WERI-Rb-1 (cell line): ENCODE measurements around the gene MASP1.
"Not testable (repeated sequence)": the region's sequence is repeated elsewhere in the genome, so short reads cannot be mapped to it uniquely, and the experiment has no call there.

ENCODE experiments used
- DNase-seq: peaks from one replicate; pipeline ENCODE4 v3.0.0-alpha.2; 2020
- H3K27ac ChIP-seq: fragments of 250-450 bp; sonication (Bioruptor Pico); 2 replicates; pipeline ENCODE4 v1.5.1; 2020; ENCODE audit warnings: mild to moderate bottlenecking, moderate library complexity
- H3K27me3 ChIP-seq: fragments of 250-450 bp; sonication (Bioruptor Pico); 2 replicates; pipeline ENCODE4 v1.5.1; 2021; ENCODE audit warnings: mild to moderate bottlenecking, low read depth, moderate library complexity; ENCODE audit not compliant: insufficient read depth, severe bottlenecking
- H3K36me3 ChIP-seq: fragments of 250-450 bp; sonication (Bioruptor Pico); 2 replicates; pipeline ENCODE4 v1.5.1; 2020; ENCODE audit warnings: mild to moderate bottlenecking, moderate library complexity
- H3K4me3 ChIP-seq: 2 replicates; pipeline ENCODE4 v1.5.1; 2011; ENCODE audit warnings: low read depth, mild to moderate bottlenecking, control low read depth, low read length
- H3K9me3 ChIP-seq: fragments of 250-450 bp; sonication (Bioruptor Pico); 2 replicates; pipeline ENCODE4 v1.5.1; 2021; ENCODE audit warnings: mild to moderate bottlenecking, moderate library complexity; ENCODE audit not compliant: severe bottlenecking
- TF ChIP-seq, protein P1 (sequence below): IDR thresholded peaks from 2 replicates; pipeline ENCODE4 v1.5.1; 2011; ENCODE audit warnings: low read depth, mild to moderate bottlenecking, control low read depth, inconsistent platforms, low read length

Gene MASP1

GRCh38 chr3:187210091-187210490 is 81.4 kb downstream of the MASP1 start:
- Histone ChIP-seq H3K27ac (no peak overlapping the region), H3K9me3 (peaks cover 5% of the 10 kb centered on the region), H3K36me3 (no peaks in the 10 kb centered on the region), H3K27me3 (peaks cover 3% of the 10 kb centered on the region), H3K4me3 (no peak overlapping the region)
- TF ChIP-seq, protein P1, sequence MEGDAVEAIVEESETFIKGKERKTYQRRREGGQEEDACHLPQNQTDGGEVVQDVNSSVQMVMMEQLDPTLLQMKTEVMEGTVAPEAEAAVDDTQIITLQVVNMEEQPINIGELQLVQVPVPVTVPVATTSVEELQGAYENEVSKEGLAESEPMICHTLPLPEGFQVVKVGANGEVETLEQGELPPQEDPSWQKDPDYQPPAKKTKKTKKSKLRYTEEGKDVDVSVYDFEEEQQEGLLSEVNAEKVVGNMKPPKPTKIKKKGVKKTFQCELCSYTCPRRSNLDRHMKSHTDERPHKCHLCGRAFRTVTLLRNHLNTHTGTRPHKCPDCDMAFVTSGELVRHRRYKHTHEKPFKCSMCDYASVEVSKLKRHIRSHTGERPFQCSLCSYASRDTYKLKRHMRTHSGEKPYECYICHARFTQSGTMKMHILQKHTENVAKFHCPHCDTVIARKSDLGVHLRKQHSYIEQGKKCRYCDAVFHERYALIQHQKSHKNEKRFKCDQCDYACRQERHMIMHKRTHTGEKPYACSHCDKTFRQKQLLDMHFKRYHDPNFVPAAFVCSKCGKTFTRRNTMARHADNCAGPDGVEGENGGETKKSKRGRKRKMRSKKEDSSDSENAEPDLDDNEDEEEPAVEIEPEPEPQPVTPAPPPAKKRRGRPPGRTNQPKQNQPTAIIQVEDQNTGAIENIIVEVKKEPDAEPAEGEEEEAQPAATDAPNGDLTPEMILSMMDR, result no peak
- DNase-seq, result no peak

- Histone ChIP-seq H3K27me3 (peaks cover 3% of the 10 kb centered on the region), H3K27ac (no peak overlapping the region), H3K4me3 (no peak overlapping the region), H3K9me3 (peaks cover 5% of the 10 kb centered on the region), H3K36me3 (no peaks in the 10 kb centered on the region)
- no peak for DNase-seq
- TF ChIP-seq, protein P1, result no peak
Observed at GRCh38 chr3:187209491-187209890, 82.0 kb downstream of the MASP1 start.

DNA sequence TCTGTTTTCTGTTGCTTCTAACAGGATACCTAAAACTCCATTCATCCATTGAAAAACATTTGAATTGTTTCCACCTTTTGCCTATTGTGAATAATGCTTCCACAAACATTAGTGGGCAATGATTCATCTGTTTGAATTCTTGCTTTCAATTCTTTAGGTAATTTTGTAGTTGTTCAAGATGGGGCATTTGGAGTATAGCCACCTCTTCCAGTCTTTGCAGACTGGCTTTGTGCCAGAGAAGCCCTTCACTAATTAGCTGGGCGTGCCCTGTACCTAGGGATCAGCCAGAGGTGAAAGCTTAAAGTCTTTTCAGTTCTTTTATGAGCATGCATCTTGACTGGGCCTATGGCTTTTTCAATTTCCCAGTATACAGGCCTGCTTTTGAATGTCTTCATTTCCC is 83.4 kb downstream of the MASP1 start:
- DNase-seq, result no peak
- Histone ChIP-seq H3K4me3 (no peak overlapping the region), H3K36me3 (no peaks in the 10 kb centered on the region), H3K9me3 (peaks cover 5% of the 10 kb centered on the region), H3K27ac (no peak overlapping the region), H3K27me3 (peaks cover 3% of the 10 kb centered on the region)
- TF ChIP-seq, protein P1, result no peak

DNA sequence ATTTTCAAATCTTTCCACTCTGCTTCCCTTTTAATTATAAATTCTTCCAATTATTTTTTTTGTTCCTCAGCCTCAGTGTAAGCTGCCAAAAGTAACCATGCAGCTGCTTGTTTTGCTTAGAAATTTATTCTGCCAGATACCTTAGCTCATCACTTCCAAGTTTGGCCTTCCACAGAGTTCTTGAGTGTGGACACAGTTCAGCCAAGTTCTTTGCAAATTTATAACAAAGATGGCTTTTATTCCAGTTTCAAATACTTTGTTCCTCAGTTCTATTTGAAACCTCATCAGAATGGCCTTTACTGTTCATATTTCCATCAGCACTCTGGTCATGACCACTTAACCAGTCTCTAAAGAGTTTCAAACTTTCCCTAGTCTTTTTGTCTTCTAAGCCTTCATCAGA is 83.9 kb downstream of the MASP1 start:
- DNase-seq, result no peak
- Histone ChIP-seq H3K27ac (no peak overlapping the region), H3K27me3 (peaks cover 3% of the 10 kb centered on the region), H3K36me3 (no peaks in the 10 kb centered on the region), H3K4me3 (no peak overlapping the region), H3K9me3 (peaks cover 5% of the 10 kb centered on the region)
- TF ChIP-seq, protein P1, result no peak

- Histone ChIP-seq H3K9me3 (peaks cover 5% of the 10 kb centered on the region), H3K4me3 (no peak overlapping the region), H3K27ac (no peak overlapping the region), H3K36me3 (no peaks in the 10 kb centered on the region), H3K27me3 (peaks cover 3% of the 10 kb centered on the region)
- TF ChIP-seq, protein P1, result no peak
- no peak for DNase-seq
Observed at GRCh38 chr3:187207062-187207461, 84.5 kb downstream of the MASP1 start.

- H3K4me3 ChIP-seq, result no peak overlapping the region
- H3K9me3 ChIP-seq, result peaks cover 5% of the 10 kb centered on the region
- TF ChIP-seq, protein P1, result no peak
- no peaks in the 10 kb centered on the region for H3K36me3 ChIP-seq
- DNase-seq, result no peak
- H3K27me3 ChIP-seq, result peaks cover 3% of the 10 kb centered on the region
- H3K27ac ChIP-seq, result no peak overlapping the region
Observed at GRCh38 chr3:187205683-187206082, 85.9 kb downstream of the MASP1 start.

GRCh38 chr3:187199463-187200050 is 92.0 kb downstream of the MASP1 start:
- not testable (repeated sequence) for H3K4me3 ChIP-seq, H3K36me3 ChIP-seq, H3K27ac ChIP-seq, DNase-seq, H3K27me3 ChIP-seq, H3K9me3 ChIP-seq
